H1 (cell line): ENCODE data around the gene TNFRSF13B. TPM values are rescaled to one million over a fixed set of nuclear protein-coding genes. Genes with fewer than 3 reads are reported as not detected.

ENCODE experiments used
- CHD7 ChIP-seq: fragments of 300-600 bp; sonication (generic); IDR thresholded peaks from 2 replicates; pipeline ENCODE4 v1.7.1; 2012; ENCODE audit warnings: low read length, moderate library complexity, mild to moderate bottlenecking, inconsistent platforms; ENCODE audit not compliant: insufficient replicate concordance
- CTBP2 ChIP-seq: IDR thresholded peaks from 2 replicates; pipeline ENCODE4 v1.7.0; 2011; ENCODE audit warnings: borderline replicate concordance, mild to moderate bottlenecking, moderate library complexity, mixed read lengths, low read length; ENCODE audit not compliant: insufficient read depth, insufficient read length
- RXRA ChIP-seq: IDR thresholded peaks from 2 replicates; pipeline ENCODE4 v1.6.1; 2011; ENCODE audit warnings: low read depth, mild to moderate bottlenecking, low read length, moderate library complexity; ENCODE audit not compliant: insufficient read depth
- polyA plus RNA-seq, 7 experiments: library from polyadenylated mRNA; depleted of rRNA in 3 of 7; stranded (reverse) in 5 of 7; unstranded in 2 of 7; fragments of >200 nt in 5 of 7; fragments of 200-250 nt in 2 of 7; gene quantifications; 1 replicate in 5 of 7; 2 replicates in 1 of 7; 4 replicates in 1 of 7; pipeline versions ENCODE4 v1.2.1 to v1.2.3, GENCODE V29; 2011 to 2013; ENCODE audit warnings: missing spikeins in 2 of 7, mixed read lengths in 2 of 7
- total RNA-seq: library from RNA; stranded (reverse); fragmentation: NEBNext Ultra II Directional; extraction: Animal tissue kit (Norgen Biotek cat#: 25700); gene quantifications from 2 replicates; pipeline ENCODE4 v1.2.1, GENCODE V29; 2021

TNFRSF13B gene
- total and polyA plus RNA-seq, 2 of the 8 experiments (the other 6 are each of a cell fraction or from before 2014, with no cell fraction given): not detected

- no peak for TF ChIP-seq CHD7
- no peak for TF ChIP-seq RXRA
- no peak for TF ChIP-seq CTBP2
Measured at GRCh38 chr17:16943032-16943352, 28.9 kb downstream of the TNFRSF13B start (continued).
